Limb (tissue), 2 donors: ENCODE measurements around the gene NLRP5.
A peak's percentile ranks its signal among the peaks of the same experiment; 100 is the strongest.
"Not testable (repeated sequence)": the region's sequence is repeated elsewhere in the genome, so short reads cannot be mapped to it uniquely, and the experiment has no call there.

ENCODE experiments used
- DNase-seq, 2 donors: peaks; one replicate each; pipeline ENCODE4 v3.0.0-alpha.2; 2016; ENCODE audit errors: extremely low spot score in 2 of 2

Gene NLRP5

DNA sequence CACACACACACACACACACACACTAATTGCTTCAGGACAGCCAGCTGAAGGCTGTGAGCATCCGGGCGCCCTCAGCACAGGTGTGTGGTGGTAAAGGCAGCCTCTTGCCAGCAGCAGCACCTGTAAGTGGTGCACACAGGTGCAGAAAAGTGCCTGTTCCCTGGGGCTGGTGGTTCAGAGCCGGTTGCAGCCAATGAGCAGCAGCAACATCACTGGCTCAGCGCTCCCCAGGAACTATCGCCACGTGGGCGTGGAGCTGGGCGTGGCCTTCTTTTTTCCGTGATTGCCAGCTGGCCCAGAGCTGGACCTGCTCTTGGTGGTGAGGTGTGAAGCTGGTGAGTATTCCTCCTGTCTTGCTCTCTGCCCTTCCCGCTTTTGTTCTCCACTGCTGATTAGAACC, at the start of gene NLRP5:
Gene NLRP5 (plus strand): TSS at position 289 of the 400 bp plus-strand sequence.
- no peak for DNase-seq

DNA sequence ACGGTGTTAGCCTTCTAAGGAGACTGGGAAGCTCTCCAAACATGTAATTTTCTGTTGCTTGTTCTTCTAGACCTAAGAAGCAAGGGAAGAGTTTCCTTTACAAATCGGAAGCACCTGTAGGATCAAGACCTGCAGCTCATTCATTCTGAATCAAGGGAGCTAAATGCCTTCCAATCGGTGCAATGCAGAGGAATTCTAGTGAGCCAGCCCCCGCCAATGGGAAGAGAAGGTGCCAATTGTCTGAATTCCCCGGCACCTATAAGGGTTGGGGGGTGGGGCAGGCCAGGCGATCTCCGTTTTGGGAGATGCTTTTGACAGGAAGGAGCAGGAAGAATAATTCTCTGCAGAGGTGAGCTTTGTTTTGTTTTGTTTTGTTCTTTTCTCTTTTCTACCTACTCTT, 47.4 kb upstream of the NLRP5 start:
- no peak for DNase-seq

DNA sequence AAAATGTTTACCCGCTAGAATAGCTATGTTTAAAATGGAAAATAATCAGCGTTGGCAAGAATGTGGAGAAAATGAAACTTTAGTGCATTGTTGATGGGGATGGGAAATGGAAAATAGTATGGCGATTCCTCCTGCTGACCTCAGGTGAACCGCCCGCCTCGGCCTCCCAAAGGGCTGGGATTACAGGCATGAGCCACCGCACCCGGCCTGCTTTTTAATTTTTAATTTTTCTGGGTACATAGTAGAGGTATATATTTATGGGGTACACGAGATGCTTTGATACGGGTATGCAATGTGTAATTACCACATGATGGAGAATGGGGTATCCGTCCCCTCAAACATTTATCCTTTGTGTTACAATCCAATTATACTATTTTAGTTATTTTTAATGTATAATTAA, 46.3 kb upstream of the NLRP5 start:
- no peak for DNase-seq

DNA sequence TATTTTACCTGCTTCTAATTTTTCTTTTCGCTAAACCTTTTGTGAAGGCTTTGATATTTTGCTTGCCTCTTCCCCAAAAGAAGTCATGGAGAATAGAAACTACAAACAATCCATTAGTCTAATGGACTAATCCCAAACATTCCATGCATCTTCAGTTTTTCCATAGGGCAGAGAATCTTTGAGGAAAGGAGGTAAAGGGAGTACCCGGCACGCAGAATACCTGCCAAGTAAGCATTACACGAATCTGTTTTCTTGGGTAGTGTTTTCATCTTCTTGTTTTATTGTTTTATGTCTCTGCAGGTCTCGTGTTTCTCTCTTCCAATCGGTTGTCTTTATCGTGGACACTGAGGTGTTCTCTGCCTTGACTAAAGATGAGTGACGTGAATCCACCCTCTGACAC, 39.0 kb upstream of the NLRP5 start, which contains the start of gene NLRP8:
Gene NLRP8 (plus strand): TSS at position 301 of the 400 bp plus-strand sequence.
- no peak for DNase-seq

DNA sequence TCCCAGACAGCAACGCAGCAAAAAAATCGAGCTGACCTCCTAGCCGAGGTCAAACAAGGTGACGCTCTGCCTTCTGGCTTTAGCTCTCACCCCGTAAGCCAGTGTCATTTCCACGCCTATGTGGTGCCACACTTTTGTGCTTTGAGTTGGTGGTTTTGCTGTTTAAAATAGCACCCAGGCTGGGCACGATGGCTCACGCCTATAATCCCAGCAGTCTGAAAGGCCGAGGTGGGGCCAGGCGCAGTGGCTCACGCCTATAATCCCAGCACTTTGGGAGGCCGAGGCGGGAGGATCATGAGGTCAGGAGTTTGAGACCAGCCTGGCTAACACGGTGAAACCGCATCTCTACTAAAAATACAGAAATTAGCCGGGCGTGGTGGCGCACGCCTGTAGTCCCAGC, 36.0 kb upstream of the NLRP5 start:
- DNase-seq = not testable (repeated sequence)

DNA sequence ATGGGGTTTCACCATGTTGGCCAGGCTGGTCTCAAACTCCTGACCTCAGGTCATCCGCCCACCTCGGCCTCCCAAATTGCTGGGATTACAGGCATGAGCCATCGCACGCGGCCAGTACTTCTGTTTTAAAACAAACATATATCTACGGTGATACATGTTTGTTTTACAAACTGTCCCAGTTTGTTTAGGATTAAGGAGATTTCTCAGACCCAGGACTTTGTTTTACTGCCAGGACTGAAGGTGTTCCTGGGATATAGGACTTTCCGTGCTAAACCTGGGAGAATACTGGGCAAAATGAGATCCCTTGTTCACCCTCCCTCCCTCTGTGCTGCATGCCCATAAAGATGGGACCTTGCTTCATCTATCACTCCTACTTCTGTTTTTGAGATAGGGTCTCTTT, 30.1 kb upstream of the NLRP5 start:
- no peak for DNase-seq

GRCh38 chr19:55958356-55958755, 28.2 kb upstream of the NLRP5 start:
- no peak for DNase-seq

- no peak for DNase-seq
Measured at GRCh38 chr19:55959996-55960675, 26.4 kb upstream of the NLRP5 start.

DNA sequence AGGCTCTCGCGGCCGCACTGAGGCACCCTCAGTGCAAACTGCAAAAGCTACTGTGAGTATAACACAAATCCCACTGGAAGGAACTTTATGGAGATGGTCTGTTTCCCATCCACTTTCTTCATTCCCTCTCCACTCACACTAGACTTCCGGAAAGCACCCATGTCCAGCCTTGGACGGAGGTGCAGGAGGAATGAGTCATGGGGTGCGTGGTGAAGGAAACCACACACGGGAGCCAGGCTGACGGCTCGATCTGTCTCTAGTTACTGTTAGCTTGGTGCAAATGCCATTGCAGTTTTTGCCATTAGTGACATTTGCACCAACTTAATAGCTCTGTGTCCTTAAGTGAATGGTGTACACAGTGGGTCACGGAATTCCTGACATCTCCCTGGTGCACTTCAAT, 24.4 kb upstream of the NLRP5 start:
- DNase-seq = no peak

GRCh38 chr19:55973982-55974381, 12.6 kb upstream of the NLRP5 start:
- DNase-seq = no peak

DNA sequence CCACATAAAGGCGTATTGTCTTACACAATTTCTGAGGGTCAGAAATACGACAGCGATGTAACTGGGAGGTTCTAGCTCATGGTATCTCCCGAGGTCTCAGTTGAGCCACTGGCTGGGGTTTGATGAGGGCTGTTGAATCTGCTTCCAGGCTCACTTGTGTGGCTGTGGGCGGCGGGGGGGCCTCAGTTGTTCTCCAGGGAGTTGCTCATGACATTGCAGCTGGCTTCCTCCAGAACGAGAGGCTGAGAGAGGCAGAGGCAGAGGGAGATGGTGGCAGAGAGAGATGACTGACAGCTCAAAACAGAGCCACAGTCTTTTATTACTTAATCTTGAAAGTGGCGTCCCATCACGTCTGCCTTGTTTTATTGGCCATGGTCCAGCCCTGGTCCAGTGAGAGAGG, 6.2 kb upstream of the NLRP5 start:
- no peak for DNase-seq

- no peak for DNase-seq
Measured at GRCh38 chr19:55985254-55985653, 1.3 kb upstream of the NLRP5 start.

- no peak for DNase-seq
Measured at GRCh38 chr19:55990831-55991230, 4.3 kb downstream of the NLRP5 start.

DNA sequence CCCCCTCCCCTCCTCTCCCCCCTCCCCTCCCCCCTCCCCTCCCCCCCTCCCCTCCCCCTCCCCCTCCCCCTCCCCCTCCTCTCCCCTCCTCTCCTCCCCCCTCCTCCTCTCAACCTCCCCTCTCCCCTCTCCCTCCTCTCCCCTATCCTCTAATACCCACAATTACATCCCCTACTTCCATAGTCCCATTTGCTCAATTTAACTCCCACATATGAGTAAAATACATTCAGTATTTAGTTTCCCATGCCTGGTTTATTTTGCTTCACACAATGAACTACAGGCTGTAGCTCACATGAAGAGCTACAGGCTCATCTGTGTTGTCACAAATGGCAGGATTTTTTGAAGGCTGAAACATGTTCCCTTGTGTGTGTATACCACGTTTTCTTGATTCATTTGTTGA, 6.9 kb downstream of the NLRP5 start:
- DNase-seq = no peak

GRCh38 chr19:56014765-56015164, 28.2 kb downstream of the NLRP5 start:
- DNase-seq = no peak

- DNase-seq = peak in 1 of 2 donors; percentile 1
Measured at GRCh38 chr19:56015756-56016155, 29.2 kb downstream of the NLRP5 start.

DNA sequence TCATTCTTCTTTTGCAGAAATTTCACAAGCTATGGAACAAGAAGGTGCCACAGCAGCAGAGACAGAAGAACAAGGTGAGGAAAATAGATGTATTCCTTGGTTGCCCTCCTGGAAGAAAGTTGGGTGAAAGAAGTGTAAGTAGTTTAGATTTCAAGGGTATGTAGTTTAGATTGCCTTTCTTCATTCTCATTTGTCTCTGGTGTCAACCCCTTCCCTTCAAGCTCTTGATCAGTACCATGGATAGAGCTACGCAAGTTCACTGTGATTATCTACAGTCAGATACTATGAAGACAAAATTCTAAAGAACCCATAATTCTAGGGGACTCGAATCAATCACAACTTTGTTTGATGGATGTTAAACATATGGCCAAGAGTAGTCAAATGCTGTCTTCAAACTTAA, 32.8 kb downstream of the NLRP5 start:
- not testable (repeated sequence) for DNase-seq

- not testable (repeated sequence) for DNase-seq
Measured at GRCh38 chr19:56020355-56020975, 33.9 kb downstream of the NLRP5 start.

DNA sequence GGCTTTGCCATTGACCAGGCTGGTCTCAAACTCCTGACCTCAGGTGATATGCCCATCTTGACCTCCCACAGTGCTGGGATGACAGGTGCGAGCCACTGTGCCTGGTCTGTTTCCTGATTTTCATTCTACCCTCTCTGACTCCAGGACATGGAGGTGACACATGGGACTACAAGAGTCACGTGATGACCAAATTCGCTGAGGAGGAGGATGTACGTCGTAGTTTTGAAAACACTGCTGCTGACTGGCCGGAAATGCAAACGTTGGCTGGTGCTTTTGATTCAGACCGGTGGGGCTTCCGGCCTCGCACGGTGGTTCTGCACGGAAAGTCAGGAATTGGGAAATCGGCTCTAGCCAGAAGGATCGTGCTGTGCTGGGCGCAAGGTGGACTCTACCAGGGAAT, 40.2 kb downstream of the NLRP5 start:
- no peak for DNase-seq

DNA sequence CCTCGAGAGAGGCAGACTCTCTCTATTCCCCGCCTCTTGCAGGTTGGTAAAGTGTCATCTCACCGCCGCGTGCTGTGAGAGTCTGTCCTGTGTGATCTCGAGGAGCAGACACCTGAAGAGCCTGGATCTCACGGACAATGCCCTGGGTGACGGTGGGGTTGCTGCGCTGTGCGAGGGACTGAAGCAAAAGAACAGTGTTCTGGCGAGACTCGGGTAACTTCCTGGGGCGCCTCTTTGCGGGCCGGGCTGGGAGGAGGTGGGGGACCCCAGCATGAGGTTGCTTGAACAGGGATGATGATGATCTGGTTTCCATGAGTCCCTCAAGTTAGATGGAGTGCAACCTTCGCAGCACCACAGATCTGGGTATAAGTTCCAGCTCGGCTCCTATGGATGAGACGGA, 67.0 kb downstream of the NLRP5 start:
- no peak for DNase-seq

- peak; percentile 21 to 82 for DNase-seq
Measured at GRCh38 chr19:56066152-56067023, 79.8 kb downstream of the NLRP5 start.

DNA sequence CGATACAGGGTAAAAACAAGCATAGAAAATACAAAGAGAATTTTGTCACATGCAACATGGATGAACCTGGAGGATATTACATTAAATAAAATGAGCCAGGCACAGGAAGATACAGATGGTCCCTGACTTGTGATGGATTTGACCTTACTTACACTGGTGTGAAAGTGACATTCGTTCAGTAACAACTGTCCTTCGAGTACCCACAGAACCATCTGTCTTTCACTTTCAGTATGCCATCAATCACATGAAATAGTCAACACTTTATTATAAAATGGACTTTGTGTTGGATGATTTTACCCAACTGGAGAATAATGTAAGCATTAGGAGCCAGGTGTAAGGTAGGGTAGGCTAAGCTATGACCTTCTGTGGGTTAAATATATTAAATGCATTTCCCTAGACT, 83.1 kb downstream of the NLRP5 start:
- no peak for DNase-seq
